Gastrocnemius medialis (tissue), 4 donors: ENCODE data around the gene CAMK1.

Source experiments
- POLR2A ChIP-seq, 2 donors: fragments of 450-650 bp; IDR thresholded peaks; one replicate each; pipeline ENCODE4 v1.6.1; 2017; ENCODE audit warnings: antibody characterized with exemption in 2 of 2, mild to moderate bottlenecking in 2 of 2, moderate library complexity in 2 of 2
- TF ChIP-seq, protein P1 (sequence below), 5 experiments: fragments of 450-650 bp in 3 of 5; fragments of 200-600 bp in 2 of 5; sonication (generic) in 2 of 5; IDR thresholded peaks in 4 of 5; conservative IDR thresholded peaks in 1 of 5; 1 replicate in 4 of 5; 2 replicates in 1 of 5; pipeline ENCODE4 v1.5.1; 2016 to 2019; ENCODE audit warnings: antibody characterized with exemption in 5 of 5, mild to moderate bottlenecking in 3 of 5, moderate library complexity in 3 of 5

DNA sequence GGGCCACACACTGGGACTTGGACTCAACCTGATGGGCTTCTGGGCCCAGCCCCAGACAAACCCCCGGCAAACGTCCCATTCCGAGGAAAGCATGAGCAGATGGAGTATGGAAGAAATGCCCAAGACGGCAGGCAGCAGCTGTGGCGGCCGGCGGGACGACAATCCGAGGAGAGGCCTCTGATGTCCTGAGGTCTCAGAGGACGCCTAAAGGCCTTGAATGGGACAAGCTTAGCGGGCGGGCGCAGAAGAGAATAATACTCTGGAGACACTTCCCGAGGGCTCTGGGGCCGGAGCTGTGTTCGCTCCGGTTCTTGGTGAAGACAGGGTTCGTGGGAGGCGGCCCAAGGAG lies 20.5 kb downstream of the CAMK1 start:
- TF ChIP-seq, protein P1, sequence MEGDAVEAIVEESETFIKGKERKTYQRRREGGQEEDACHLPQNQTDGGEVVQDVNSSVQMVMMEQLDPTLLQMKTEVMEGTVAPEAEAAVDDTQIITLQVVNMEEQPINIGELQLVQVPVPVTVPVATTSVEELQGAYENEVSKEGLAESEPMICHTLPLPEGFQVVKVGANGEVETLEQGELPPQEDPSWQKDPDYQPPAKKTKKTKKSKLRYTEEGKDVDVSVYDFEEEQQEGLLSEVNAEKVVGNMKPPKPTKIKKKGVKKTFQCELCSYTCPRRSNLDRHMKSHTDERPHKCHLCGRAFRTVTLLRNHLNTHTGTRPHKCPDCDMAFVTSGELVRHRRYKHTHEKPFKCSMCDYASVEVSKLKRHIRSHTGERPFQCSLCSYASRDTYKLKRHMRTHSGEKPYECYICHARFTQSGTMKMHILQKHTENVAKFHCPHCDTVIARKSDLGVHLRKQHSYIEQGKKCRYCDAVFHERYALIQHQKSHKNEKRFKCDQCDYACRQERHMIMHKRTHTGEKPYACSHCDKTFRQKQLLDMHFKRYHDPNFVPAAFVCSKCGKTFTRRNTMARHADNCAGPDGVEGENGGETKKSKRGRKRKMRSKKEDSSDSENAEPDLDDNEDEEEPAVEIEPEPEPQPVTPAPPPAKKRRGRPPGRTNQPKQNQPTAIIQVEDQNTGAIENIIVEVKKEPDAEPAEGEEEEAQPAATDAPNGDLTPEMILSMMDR (IDR thresholded peaks at IDR 0.05 in 4 of 5, conservative IDR thresholded peaks at IDR 0.05 in 1 of 5): no peak
- no peak for TF ChIP-seq POLR2A (IDR thresholded peaks at IDR 0.05)
